HG02970 (cell line): ENCODE data around the gene PPP1R7.

Experiments used
- ATAC-seq: cut with Tn5 transposase; IDR thresholded peaks from one replicate; pipeline ENCODE4 v1.9.1; 2021; ENCODE audit warnings: mild to moderate bottlenecking, moderate library complexity, moderate number of reproducible peaks; ENCODE audit not compliant: unreplicated experiment, low FRiP score

The PPP1R7 gene

DNA sequence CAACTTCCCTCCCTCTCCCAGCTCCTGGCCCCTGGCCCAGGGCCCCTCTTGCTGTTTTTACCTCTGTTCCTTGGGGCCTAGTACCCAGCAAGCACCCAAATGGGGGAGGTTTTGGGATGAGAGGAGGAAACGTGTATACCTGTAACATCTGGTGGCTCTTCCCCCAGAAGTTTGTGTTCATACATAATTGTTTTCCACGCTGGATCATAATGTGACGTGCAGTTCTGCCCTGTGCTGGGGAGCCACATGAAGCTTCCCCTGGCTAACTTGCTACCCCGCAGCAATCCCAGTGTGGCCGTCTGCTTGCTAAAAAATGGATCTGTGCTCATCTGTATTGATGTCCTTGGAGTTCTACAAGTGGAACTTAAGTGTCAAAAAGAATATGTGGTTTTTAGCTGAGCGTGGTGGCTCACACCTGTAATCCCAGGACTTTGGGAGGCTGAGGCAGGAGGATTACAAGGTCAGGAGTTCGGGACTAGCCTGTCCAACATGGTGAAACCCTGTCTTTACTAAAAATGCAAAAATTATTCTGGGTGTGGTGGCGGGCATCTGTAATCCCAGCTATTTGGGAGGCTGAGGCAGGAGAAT lies 74.7 kb downstream of the PPP1R7 start:
- ATAC-seq, result no peak

DNA sequence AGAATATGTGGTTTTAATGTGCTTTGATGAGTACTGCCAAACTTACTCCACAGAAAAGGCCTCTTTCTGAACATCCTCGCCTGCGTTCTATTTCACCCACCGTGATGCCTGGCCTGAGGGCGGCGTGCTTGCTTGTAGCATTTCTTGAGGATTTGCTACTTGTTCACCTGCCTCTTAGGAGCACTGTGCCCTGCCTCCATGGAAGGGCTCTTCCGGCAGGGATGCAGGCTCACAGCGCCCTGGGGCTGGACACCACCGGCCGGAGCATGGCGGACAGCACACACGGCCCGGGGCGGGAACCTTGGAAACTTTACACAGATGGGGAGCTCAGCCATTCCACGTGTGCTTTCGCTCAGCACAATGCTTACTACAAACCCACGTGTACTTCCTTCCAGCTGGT lies 75.3 kb downstream of the PPP1R7 start:
- no peak for ATAC-seq

DNA sequence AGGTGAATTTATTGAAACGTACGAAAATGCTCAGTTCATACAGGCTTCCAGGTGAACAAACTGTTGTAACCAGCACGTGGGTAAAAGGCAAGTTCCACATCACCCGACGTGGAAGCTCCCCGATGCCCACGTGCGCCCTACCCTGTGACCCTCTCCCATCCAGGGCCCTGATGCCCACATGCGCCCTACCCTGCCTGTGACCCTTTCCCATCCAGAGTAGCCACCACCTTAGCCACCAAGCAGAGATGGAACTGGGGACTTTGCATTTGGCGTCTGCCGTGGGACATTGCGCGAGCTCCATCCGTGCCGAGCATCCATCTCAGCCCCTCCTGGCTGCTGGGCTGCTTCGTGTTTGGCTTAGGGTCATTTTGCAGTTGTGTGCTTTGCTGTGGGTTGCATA lies 75.7 kb downstream of the PPP1R7 start:
- no peak for ATAC-seq

- ATAC-seq, result no peak
Observed at GRCh38 chr2:241226723-241227572, 76.7 kb downstream of the PPP1R7 start.

DNA sequence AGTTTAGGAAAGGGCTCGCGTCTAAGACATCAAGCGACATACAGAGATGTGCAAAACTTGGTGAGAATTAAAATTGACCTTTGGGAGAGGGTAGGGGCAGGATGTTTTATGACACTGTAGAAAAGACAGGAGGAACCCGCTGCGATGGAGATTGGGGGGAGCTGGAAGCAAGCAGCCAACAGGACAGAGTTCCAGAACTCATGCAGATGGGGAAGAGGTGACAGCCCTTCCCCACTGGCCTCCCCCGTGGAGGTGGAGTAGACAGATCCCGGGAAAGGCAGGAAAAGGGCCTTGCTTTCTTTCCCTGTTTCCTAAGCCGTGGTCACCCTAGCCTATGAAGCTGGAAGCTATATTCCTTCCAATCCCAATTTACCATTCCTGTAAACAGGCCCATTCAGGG lies 77.3 kb downstream of the PPP1R7 start:
- no peak for ATAC-seq

- no peak for ATAC-seq
Observed at GRCh38 chr2:241228081-241228859, 78.0 kb downstream of the PPP1R7 start.

GRCh38 chr2:241228860-241229516 lies 78.7 kb downstream of the PPP1R7 start:
- no peak for ATAC-seq

- ATAC-seq, result no peak
Observed at GRCh38 chr2:241229563-241230401, 79.5 kb downstream of the PPP1R7 start.

GRCh38 chr2:241230435-241230834 lies 80.2 kb downstream of the PPP1R7 start:
- no peak for ATAC-seq

- ATAC-seq, result no peak
Observed at GRCh38 chr2:241232736-241233575, 82.7 kb downstream of the PPP1R7 start.
